Mesendoderm (in vitro differentiated cells): ENCODE data around the gene MAML1.

Experiments used
- DNase-seq: peaks from one replicate; pipeline ENCODE4 v3.0.0; 2013
- H2AK5ac ChIP-seq: 2 replicates; pipeline ENCODE4 v1.6.1; 2013; ENCODE audit warnings: low read length, inconsistent platforms
- H2BK120ac ChIP-seq: 2 replicates; pipeline ENCODE4 v1.6.1; 2013; ENCODE audit warnings: low read depth, mild to moderate bottlenecking, low read length, moderate library complexity, mixed read lengths
- H2BK15ac ChIP-seq: replicated peaks from 2 replicates; pipeline ENCODE4 v1.6.1; 2013; ENCODE audit warnings: low read depth, mild to moderate bottlenecking, moderate library complexity
- H2BK5ac ChIP-seq: 2 replicates; pipeline ENCODE4 v1.6.1; 2013; ENCODE audit warnings: low read length, inconsistent platforms
- H3K18ac ChIP-seq: 2 replicates; pipeline ENCODE4 v1.6.1; 2013; ENCODE audit warnings: mild to moderate bottlenecking, low read length, mixed read lengths
- H3K23ac ChIP-seq: one replicate; pipeline ENCODE4 v1.6.1; 2013; ENCODE audit warnings: low read length
- H3K27ac ChIP-seq: 2 replicates; pipeline ENCODE4 v1.5.1; 2013; ENCODE audit warnings: low read depth, mild to moderate bottlenecking, inconsistent platforms, low read length, moderate library complexity
- H3K27me3 ChIP-seq: 2 replicates; pipeline ENCODE4 v1.6.1; 2013; ENCODE audit warnings: low read length, control low read depth, mild to moderate bottlenecking, inconsistent platforms; ENCODE audit not compliant: insufficient read depth, poor library complexity
- H3K36me3 ChIP-seq: 2 replicates; pipeline ENCODE4 v1.6.1; 2013; ENCODE audit warnings: low read length, inconsistent platforms; ENCODE audit not compliant: control insufficient read depth, insufficient read depth
- H3K4ac ChIP-seq: one replicate; pipeline ENCODE4 v1.6.1; 2013; ENCODE audit warnings: low read depth, mild to moderate bottlenecking, low read length, moderate library complexity
- H3K4me1 ChIP-seq: 2 replicates; pipeline ENCODE4 v1.6.1; 2013; ENCODE audit warnings: low read depth, low read length, inconsistent platforms; ENCODE audit not compliant: control insufficient read depth
- H3K4me2 ChIP-seq: 2 replicates; pipeline ENCODE4 v1.6.1; 2013; ENCODE audit warnings: low read length
- H3K4me3 ChIP-seq: 2 replicates; pipeline ENCODE4 v1.5.1; 2013; ENCODE audit warnings: mild to moderate bottlenecking, low read length
- H3K56ac ChIP-seq: one replicate; pipeline ENCODE4 v1.6.1; 2013; ENCODE audit warnings: low read length
- H3K79me1 ChIP-seq: 2 replicates; pipeline ENCODE4 v1.6.1; 2013; ENCODE audit warnings: low read length, inconsistent platforms
- H3K79me2 ChIP-seq: 2 replicates; pipeline ENCODE4 v1.6.1; 2013; ENCODE audit warnings: mild to moderate bottlenecking, low read length; ENCODE audit not compliant: control insufficient read depth, insufficient read depth
- H3K9ac ChIP-seq: 2 replicates; pipeline ENCODE4 v1.6.1; 2013; ENCODE audit warnings: low read length, inconsistent platforms
- H4K5ac ChIP-seq: one replicate; pipeline ENCODE4 v1.6.1; 2013; ENCODE audit warnings: low read length
- H4K8ac ChIP-seq: one replicate; pipeline ENCODE4 v1.6.1; 2013; ENCODE audit warnings: low read depth, mild to moderate bottlenecking, control low read depth, low read length, moderate library complexity
- WGBS: extraction: QIAGEN DNeasy Blood & Tissue Kit; methylation state at CpG from one replicate; pipeline ENCODE4 v1.1.7; 2013; ENCODE audit warnings: low lambda C conversion rate, missing lambda C conversion rate; ENCODE audit not compliant: insufficient coverage; ENCODE audit errors: extremely low coverage; 5-methylcytosine and 5-hydroxymethylcytosine counted together

The MAML1 gene

GRCh38 chr5:179778591-179778990 is 46.0 kb downstream of the MAML1 start:
- H2AK5ac ChIP-seq, result no peak overlapping the region
- no peaks in the 10 kb centered on the region for H3K4me1 ChIP-seq
- H3K79me1 ChIP-seq, result no peaks in the 10 kb centered on the region
- no peak overlapping the region for H2BK15ac ChIP-seq
- no peaks in the 10 kb centered on the region for H3K27me3 ChIP-seq
- H3K9ac ChIP-seq, result no peak overlapping the region
- no peak overlapping the region for H4K8ac ChIP-seq
- no peak overlapping the region for H3K27ac ChIP-seq
- DNase-seq, result no peak
- no peak overlapping the region for H3K4me3 ChIP-seq
- H3K4ac ChIP-seq, result no peak overlapping the region
- no peak overlapping the region for H2BK5ac ChIP-seq
- H3K36me3 ChIP-seq, result peaks cover 5% of the 10 kb centered on the region
- H3K18ac ChIP-seq, result no peak overlapping the region
- WGBS, result no CpG with 5 or more reads among the region's 5 CpGs
- H3K4me2 ChIP-seq, result no peak overlapping the region
- no peaks in the 10 kb centered on the region for H3K79me2 ChIP-seq
- no peak overlapping the region for H2BK120ac ChIP-seq
- H3K23ac ChIP-seq, result no peak overlapping the region
- no peak overlapping the region for H3K56ac ChIP-seq
- H4K5ac ChIP-seq, result no peak overlapping the region

GRCh38 chr5:179779826-179780225 is 47.2 kb downstream of the MAML1 start:
- Histone ChIP-seq H2BK120ac (no peak overlapping the region), H3K4me1 (no peaks in the 10 kb centered on the region), H3K9ac (no peak overlapping the region), H3K27me3 (no peaks in the 10 kb centered on the region), H3K36me3 (peaks cover 2% of the 10 kb centered on the region), H3K27ac (no peak overlapping the region), H2BK5ac (no peak overlapping the region), H3K4me3 (no peak overlapping the region), H3K4me2 (no peak overlapping the region), H3K56ac (no peak overlapping the region), H4K5ac (no peak overlapping the region), H3K79me1 (no peaks in the 10 kb centered on the region), H4K8ac (no peak overlapping the region), H3K79me2 (no peaks in the 10 kb centered on the region), H3K4ac (no peak overlapping the region), H2AK5ac (no peak overlapping the region), H3K18ac (no peak overlapping the region), H3K23ac (no peak overlapping the region), H2BK15ac (no peak overlapping the region)
- DNase-seq, result no peak
- WGBS, result no CpG with 5 or more reads among the region's 4 CpGs

DNA sequence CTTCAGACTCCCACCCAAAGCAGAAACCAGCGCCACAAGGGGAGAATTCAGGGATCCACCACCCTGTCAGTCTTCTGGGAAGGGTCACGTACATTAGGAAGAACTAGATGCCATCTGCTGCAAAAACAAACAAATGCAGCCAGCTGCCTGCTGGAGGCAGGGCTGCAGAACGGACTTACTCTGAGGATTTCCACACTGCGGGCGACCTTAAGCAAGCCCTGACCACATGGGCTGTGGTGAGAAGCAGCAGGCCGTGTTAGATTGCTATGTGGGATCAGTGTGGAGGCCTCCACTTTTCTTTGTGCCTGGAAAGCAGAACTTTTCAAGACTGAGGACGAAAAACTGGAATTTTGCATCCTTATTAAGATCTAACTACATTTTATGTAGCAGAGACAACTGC is 47.7 kb downstream of the MAML1 start:
- WGBS, result no CpG with 5 or more reads among the region's 7 CpGs
- Histone ChIP-seq H3K36me3 (peaks cover 2% of the 10 kb centered on the region), H2BK15ac (no peak overlapping the region)

GRCh38 chr5:179781846-179782245 is 49.2 kb downstream of the MAML1 start:
- Histone ChIP-seq H3K27ac (no peak overlapping the region), H3K4ac (no peak overlapping the region), H3K36me3 (peaks cover 2% of the 10 kb centered on the region), H3K4me1 (no peaks in the 10 kb centered on the region), H2BK120ac (no peak overlapping the region), H4K8ac (no peak overlapping the region), H3K4me2 (no peak overlapping the region), H3K56ac (no peak overlapping the region), H3K79me2 (no peaks in the 10 kb centered on the region), H3K27me3 (no peaks in the 10 kb centered on the region), H2BK15ac (no peak overlapping the region), H2AK5ac (no peak overlapping the region), H3K4me3 (no peak overlapping the region), H3K18ac (no peak overlapping the region), H3K9ac (no peak overlapping the region), H3K23ac (no peak overlapping the region), H4K5ac (no peak overlapping the region), H2BK5ac (no peak overlapping the region), H3K79me1 (no peaks in the 10 kb centered on the region)
- no peak for DNase-seq
- WGBS, result no CpG with 5 or more reads among the region's 4 CpGs

More for the DNA sequence above, 47.7 kb downstream of the MAML1 start:
- Histone ChIP-seq H3K4me3 (no peak overlapping the region), H3K4me1 (no peaks in the 10 kb centered on the region), H3K23ac (no peak overlapping the region), H4K5ac (no peak overlapping the region), H3K79me1 (no peaks in the 10 kb centered on the region), H2BK120ac (no peak overlapping the region), H3K18ac (no peak overlapping the region), H2AK5ac (no peak overlapping the region), H3K4me2 (no peak overlapping the region), H3K79me2 (no peaks in the 10 kb centered on the region), H3K27me3 (no peaks in the 10 kb centered on the region), H3K9ac (no peak overlapping the region), H3K4ac (no peak overlapping the region), H4K8ac (no peak overlapping the region), H3K56ac (no peak overlapping the region), H3K27ac (no peak overlapping the region), H2BK5ac (no peak overlapping the region)
- DNase-seq, result no peak

- no peak overlapping the region for H2BK120ac ChIP-seq
- DNase-seq, result no peak
- H2AK5ac ChIP-seq, result no peak overlapping the region
- H3K4me1 ChIP-seq, result no peaks in the 10 kb centered on the region
- H3K23ac ChIP-seq, result no peak overlapping the region
- no CpG with 5 or more reads among the region's 9 CpGs for WGBS
- H2BK15ac ChIP-seq, result no peak overlapping the region
- no peak overlapping the region for H3K4me2 ChIP-seq
- H3K18ac ChIP-seq, result no peak overlapping the region
- H3K36me3 ChIP-seq, result peaks cover 2% of the 10 kb centered on the region
- no peak overlapping the region for H3K9ac ChIP-seq
- no peak overlapping the region for H3K4me3 ChIP-seq
- no peak overlapping the region for H3K27ac ChIP-seq
- no peaks in the 10 kb centered on the region for H3K79me1 ChIP-seq
- no peak overlapping the region for H4K5ac ChIP-seq
- no peak overlapping the region for H3K56ac ChIP-seq
- no peak overlapping the region for H2BK5ac ChIP-seq
- no peaks in the 10 kb centered on the region for H3K27me3 ChIP-seq
- H3K4ac ChIP-seq, result no peak overlapping the region
- H4K8ac ChIP-seq, result no peak overlapping the region
- H3K79me2 ChIP-seq, result no peaks in the 10 kb centered on the region
Observed at GRCh38 chr5:179783128-179783527, 50.5 kb downstream of the MAML1 start.

GRCh38 chr5:179786861-179787260 is 54.2 kb downstream of the MAML1 start:
- H3K4me1 ChIP-seq, result no peaks in the 10 kb centered on the region
- H2BK5ac ChIP-seq, result no peak overlapping the region
- H2AK5ac ChIP-seq, result no peak overlapping the region
- H3K56ac ChIP-seq, result no peak overlapping the region
- H4K5ac ChIP-seq, result no peak overlapping the region
- no peak overlapping the region for H4K8ac ChIP-seq
- no peaks in the 10 kb centered on the region for H3K79me2 ChIP-seq
- H3K4ac ChIP-seq, result no peak overlapping the region
- H3K18ac ChIP-seq, result no peak overlapping the region
- H3K79me1 ChIP-seq, result no peaks in the 10 kb centered on the region
- DNase-seq, result no peak
- H3K4me3 ChIP-seq, result no peak overlapping the region
- no peak overlapping the region for H2BK120ac ChIP-seq
- no CpG with 5 or more reads among the region's 12 CpGs for WGBS
- no peaks in the 10 kb centered on the region for H3K36me3 ChIP-seq
- H2BK15ac ChIP-seq, result no peak overlapping the region
- no peak overlapping the region for H3K27ac ChIP-seq
- no peak overlapping the region for H3K4me2 ChIP-seq
- H3K9ac ChIP-seq, result no peak overlapping the region
- H3K27me3 ChIP-seq, result no peaks in the 10 kb centered on the region
- H3K23ac ChIP-seq, result no peak overlapping the region
